Mesendoderm (in vitro differentiated cells): ENCODE results near the gene KCNA10.
"Not testable (repeated sequence)": the region's sequence is repeated elsewhere in the genome, so short reads cannot be mapped to it uniquely, and the experiment has no call there.

Experiments
- DNase-seq: peaks from one replicate; pipeline ENCODE4 v3.0.0; 2013
- H2AK5ac ChIP-seq: 2 replicates; pipeline ENCODE4 v1.6.1; 2013; ENCODE audit warnings: low read length, inconsistent platforms
- H2BK120ac ChIP-seq: 2 replicates; pipeline ENCODE4 v1.6.1; 2013; ENCODE audit warnings: low read depth, mild to moderate bottlenecking, low read length, moderate library complexity, mixed read lengths
- H2BK15ac ChIP-seq: replicated peaks from 2 replicates; pipeline ENCODE4 v1.6.1; 2013; ENCODE audit warnings: low read depth, mild to moderate bottlenecking, moderate library complexity
- H2BK5ac ChIP-seq: 2 replicates; pipeline ENCODE4 v1.6.1; 2013; ENCODE audit warnings: low read length, inconsistent platforms
- H3K18ac ChIP-seq: 2 replicates; pipeline ENCODE4 v1.6.1; 2013; ENCODE audit warnings: mild to moderate bottlenecking, low read length, mixed read lengths
- H3K23ac ChIP-seq: one replicate; pipeline ENCODE4 v1.6.1; 2013; ENCODE audit warnings: low read length
- H3K27ac ChIP-seq: 2 replicates; pipeline ENCODE4 v1.5.1; 2013; ENCODE audit warnings: low read depth, mild to moderate bottlenecking, inconsistent platforms, low read length, moderate library complexity
- H3K27me3 ChIP-seq: 2 replicates; pipeline ENCODE4 v1.6.1; 2013; ENCODE audit warnings: low read length, control low read depth, mild to moderate bottlenecking, inconsistent platforms; ENCODE audit not compliant: insufficient read depth, poor library complexity
- H3K36me3 ChIP-seq: 2 replicates; pipeline ENCODE4 v1.6.1; 2013; ENCODE audit warnings: low read length, inconsistent platforms; ENCODE audit not compliant: control insufficient read depth, insufficient read depth
- H3K4ac ChIP-seq: one replicate; pipeline ENCODE4 v1.6.1; 2013; ENCODE audit warnings: low read depth, mild to moderate bottlenecking, low read length, moderate library complexity
- H3K4me1 ChIP-seq: 2 replicates; pipeline ENCODE4 v1.6.1; 2013; ENCODE audit warnings: low read depth, low read length, inconsistent platforms; ENCODE audit not compliant: control insufficient read depth
- H3K4me2 ChIP-seq: 2 replicates; pipeline ENCODE4 v1.6.1; 2013; ENCODE audit warnings: low read length
- H3K4me3 ChIP-seq: 2 replicates; pipeline ENCODE4 v1.5.1; 2013; ENCODE audit warnings: mild to moderate bottlenecking, low read length
- H3K56ac ChIP-seq: one replicate; pipeline ENCODE4 v1.6.1; 2013; ENCODE audit warnings: low read length
- H3K79me1 ChIP-seq: 2 replicates; pipeline ENCODE4 v1.6.1; 2013; ENCODE audit warnings: low read length, inconsistent platforms
- H3K79me2 ChIP-seq: 2 replicates; pipeline ENCODE4 v1.6.1; 2013; ENCODE audit warnings: mild to moderate bottlenecking, low read length; ENCODE audit not compliant: control insufficient read depth, insufficient read depth
- H3K9ac ChIP-seq: 2 replicates; pipeline ENCODE4 v1.6.1; 2013; ENCODE audit warnings: low read length, inconsistent platforms
- H4K5ac ChIP-seq: one replicate; pipeline ENCODE4 v1.6.1; 2013; ENCODE audit warnings: low read length
- H4K8ac ChIP-seq: one replicate; pipeline ENCODE4 v1.6.1; 2013; ENCODE audit warnings: low read depth, mild to moderate bottlenecking, control low read depth, low read length, moderate library complexity
- WGBS: extraction: QIAGEN DNeasy Blood & Tissue Kit; methylation state at CpG from one replicate; pipeline ENCODE4 v1.1.7; 2013; ENCODE audit warnings: low lambda C conversion rate, missing lambda C conversion rate; ENCODE audit not compliant: insufficient coverage; ENCODE audit errors: extremely low coverage; 5-methylcytosine and 5-hydroxymethylcytosine counted together

KCNA10 gene

DNA sequence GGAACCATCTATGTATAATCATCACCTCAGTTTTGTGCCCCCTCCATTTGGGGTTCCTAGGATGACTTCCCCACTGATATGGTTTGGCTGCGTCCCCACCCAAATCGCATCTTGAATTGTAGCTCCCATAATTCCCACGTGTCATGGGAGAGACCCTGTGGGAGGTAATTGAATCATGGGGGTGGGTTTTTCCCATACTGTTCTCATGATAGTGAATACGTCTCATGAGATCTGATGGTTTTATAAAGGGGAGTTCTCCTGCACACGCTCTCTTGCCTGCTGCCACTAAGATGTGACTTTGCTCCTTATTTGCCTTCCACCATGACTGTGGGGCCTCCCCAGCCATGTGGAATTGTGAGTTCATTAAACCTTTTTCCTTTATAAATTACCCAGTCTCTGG is 8.1 kb downstream of the KCNA10 start:
- not testable (repeated sequence) for H3K4me2 ChIP-seq, H3K4me1 ChIP-seq, H3K9ac ChIP-seq, H4K5ac ChIP-seq, H2BK5ac ChIP-seq, H3K4me3 ChIP-seq, H2AK5ac ChIP-seq, DNase-seq, H3K27ac ChIP-seq, H3K79me2 ChIP-seq, H2BK120ac ChIP-seq, H3K36me3 ChIP-seq, H3K79me1 ChIP-seq, H3K27me3 ChIP-seq, H3K18ac ChIP-seq, H3K23ac ChIP-seq, H4K8ac ChIP-seq, H2BK15ac ChIP-seq, H3K56ac ChIP-seq, H3K4ac ChIP-seq
- no CpG with 5 or more reads among the region's 5 CpGs for WGBS

DNA sequence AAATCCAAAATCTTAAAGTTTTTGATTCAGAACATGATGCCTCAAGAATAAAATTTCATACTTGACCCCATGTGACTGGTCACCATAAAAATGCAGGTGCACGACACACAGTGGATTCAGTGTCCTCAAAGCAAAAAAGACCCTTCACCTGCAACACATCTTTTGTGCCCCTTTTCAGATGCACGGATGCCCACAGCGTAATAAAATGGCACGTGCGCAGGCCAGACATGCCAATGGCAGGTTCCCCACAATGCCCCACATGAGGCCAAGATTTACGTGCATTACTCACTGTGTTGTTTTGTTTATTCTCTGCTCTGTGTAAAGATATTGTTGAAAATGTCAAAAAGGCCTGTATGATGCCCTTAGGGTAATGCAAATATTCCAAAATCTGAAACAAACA is 9.3 kb downstream of the KCNA10 start:
- Histone ChIP-seq H3K79me2 (no peaks in the 10 kb centered on the region), H4K5ac (no peak overlapping the region), H2BK120ac (no peak overlapping the region), H3K4ac (no peak overlapping the region), H3K9ac (no peak overlapping the region), H3K36me3 (no peaks in the 10 kb centered on the region), H2BK5ac (no peak overlapping the region), H3K27me3 (no peaks in the 10 kb centered on the region), H3K18ac (no peak overlapping the region), H3K27ac (no peak overlapping the region), H2BK15ac (no peak overlapping the region), H3K4me3 (no peak overlapping the region), H3K23ac (no peak overlapping the region), H3K4me1 (peaks cover 9% of the 10 kb centered on the region), H3K56ac (no peak overlapping the region), H2AK5ac (no peak overlapping the region), H3K79me1 (no peaks in the 10 kb centered on the region), H3K4me2 (no peak overlapping the region), H4K8ac (no peak overlapping the region)
- DNase-seq: no peak
- WGBS: no CpG with 5 or more reads among the region's 6 CpGs

DNA sequence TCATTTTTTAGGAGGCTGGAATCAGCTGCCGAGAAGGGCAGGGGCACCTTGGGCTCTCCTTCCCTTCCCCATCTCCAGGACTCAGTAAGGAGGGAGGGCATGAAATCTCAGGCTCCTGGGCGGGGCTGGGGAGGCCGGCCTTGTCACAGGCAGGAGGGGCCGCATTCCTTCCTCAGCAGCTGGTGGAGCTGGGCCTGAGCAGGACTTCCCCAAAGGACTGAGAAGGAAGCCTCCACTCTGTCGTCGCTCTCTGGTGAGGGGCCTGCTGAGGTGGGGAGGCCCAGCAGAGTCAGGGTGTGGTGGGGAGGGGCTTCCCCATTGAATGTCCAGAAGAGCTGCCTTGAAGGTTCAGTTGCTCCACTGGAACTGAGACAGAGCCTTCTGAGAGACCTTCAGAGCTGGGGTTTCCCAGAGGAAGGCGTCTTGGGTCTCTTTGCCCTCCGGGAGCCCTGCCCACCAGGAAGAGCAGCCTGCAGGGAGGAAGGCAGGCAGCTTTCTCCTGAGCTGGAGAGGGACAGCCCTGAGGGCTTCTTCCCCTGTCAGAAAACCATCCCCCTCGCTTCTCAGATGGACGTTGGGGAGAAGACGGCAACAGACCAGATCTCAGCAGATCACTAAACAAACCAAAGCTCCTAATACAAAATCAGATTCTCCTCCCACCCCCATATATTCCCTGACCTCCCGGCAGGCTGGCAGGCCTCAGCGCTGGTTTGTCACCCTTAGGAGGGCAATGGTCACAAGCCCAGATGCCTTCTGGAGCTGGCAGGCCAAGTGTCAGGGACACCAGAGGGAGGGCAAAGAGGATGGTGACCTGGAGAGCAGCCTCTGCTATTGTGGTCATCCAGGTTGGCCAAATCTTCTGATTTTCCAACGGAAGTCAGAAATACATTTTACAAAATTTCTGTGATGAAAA is 10.7 kb downstream of the KCNA10 start:
- peak; percentile 87 for DNase-seq

DNA sequence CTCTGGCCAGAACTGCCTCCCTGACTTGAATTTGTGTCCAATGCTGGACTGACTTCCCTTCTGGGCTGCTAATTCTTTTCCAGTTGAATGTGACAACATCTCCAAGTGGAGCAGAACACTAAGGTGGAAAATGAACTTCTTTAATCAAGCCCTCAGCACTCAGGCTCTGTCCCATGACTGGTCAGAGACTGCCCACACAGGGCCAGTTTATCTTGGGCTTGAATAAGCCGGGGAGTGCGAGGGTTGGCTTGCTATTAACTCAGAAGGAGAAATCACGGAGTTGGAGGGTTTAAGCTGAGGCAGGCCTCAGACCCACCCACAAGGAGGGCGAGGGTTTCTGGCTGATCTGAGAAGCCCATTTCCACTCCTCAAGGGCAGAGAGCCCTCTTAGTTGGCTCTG is 12.4 kb downstream of the KCNA10 start:
- Histone ChIP-seq H3K79me1 (no peaks in the 10 kb centered on the region), H3K27ac (no peak overlapping the region), H3K56ac (no peak overlapping the region), H3K79me2 (no peaks in the 10 kb centered on the region), H3K27me3 (no peaks in the 10 kb centered on the region), H3K18ac (no peak overlapping the region), H3K4me2 (no peak overlapping the region), H4K8ac (no peak overlapping the region), H3K4me1 (peaks cover 9% of the 10 kb centered on the region), H4K5ac (no peak overlapping the region), H3K9ac (no peak overlapping the region), H3K36me3 (no peaks in the 10 kb centered on the region), H3K4me3 (no peak overlapping the region), H2BK120ac (no peak overlapping the region), H3K4ac (no peak overlapping the region), H2BK5ac (no peak overlapping the region), H2AK5ac (no peak overlapping the region), H3K23ac (no peak overlapping the region), H2BK15ac (no peak overlapping the region)
- no peak for DNase-seq
- no CpG with 5 or more reads among the region's 4 CpGs for WGBS

More for the DNA sequence above, 10.7 kb downstream of the KCNA10 start:
- Histone ChIP-seq H4K8ac (no peak overlapping the region), H3K27ac (no peak overlapping the region), H3K27me3 (no peaks in the 10 kb centered on the region), H3K79me1 (no peaks in the 10 kb centered on the region), H3K23ac (no peak overlapping the region), H3K18ac (peak overlapping the region; percentile 6), H3K4me2 (no peak overlapping the region), H3K4me3 (no peak overlapping the region), H4K5ac (no peak overlapping the region), H2BK15ac (no peak overlapping the region), H2AK5ac (no peak overlapping the region), H3K79me2 (no peaks in the 10 kb centered on the region), H3K56ac (peak overlapping the region; percentile 79), H2BK5ac (no peak overlapping the region), H3K4me1 (peaks cover 9% of the 10 kb centered on the region), H2BK120ac (no peak overlapping the region), H3K4ac (no peak overlapping the region), H3K9ac (peak overlapping the region; percentile 22), H3K36me3 (no peaks in the 10 kb centered on the region)
- no CpG with 5 or more reads among the region's 14 CpGs for WGBS

DNA sequence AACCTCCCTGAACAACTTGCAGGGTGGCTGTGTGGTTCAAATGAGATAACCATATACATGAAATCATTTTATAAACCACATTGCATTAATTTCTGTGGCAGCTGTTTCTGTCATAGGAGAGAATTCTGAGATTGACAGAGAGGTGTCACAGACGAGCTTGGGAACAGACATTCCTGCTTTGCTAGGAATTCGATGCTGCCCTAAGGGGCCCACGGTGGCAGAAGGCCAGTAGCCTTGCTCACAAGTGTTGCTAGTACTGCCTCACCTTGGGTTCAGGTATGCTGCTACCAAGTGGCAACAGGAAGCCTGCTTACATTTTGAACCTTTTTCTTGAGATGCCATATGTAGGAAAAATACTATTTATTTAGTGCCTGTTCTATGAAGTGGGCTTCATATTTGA is 13.4 kb downstream of the KCNA10 start:
- Histone ChIP-seq H3K23ac (no peak overlapping the region), H3K18ac (no peak overlapping the region), H3K79me1 (no peaks in the 10 kb centered on the region), H4K5ac (no peak overlapping the region), H2AK5ac (no peak overlapping the region), H3K9ac (no peak overlapping the region), H3K4me3 (no peak overlapping the region), H3K4me1 (peaks cover 9% of the 10 kb centered on the region), H3K4me2 (no peak overlapping the region), H3K27me3 (no peaks in the 10 kb centered on the region), H3K36me3 (no peaks in the 10 kb centered on the region), H4K8ac (no peak overlapping the region), H2BK5ac (no peak overlapping the region), H3K79me2 (no peaks in the 10 kb centered on the region), H2BK15ac (no peak overlapping the region), H2BK120ac (no peak overlapping the region), H3K27ac (no peak overlapping the region), H3K56ac (no peak overlapping the region), H3K4ac (no peak overlapping the region)
- DNase-seq: peak; percentile 54
- WGBS: no CpG with 5 or more reads among the region's 3 CpGs

DNA sequence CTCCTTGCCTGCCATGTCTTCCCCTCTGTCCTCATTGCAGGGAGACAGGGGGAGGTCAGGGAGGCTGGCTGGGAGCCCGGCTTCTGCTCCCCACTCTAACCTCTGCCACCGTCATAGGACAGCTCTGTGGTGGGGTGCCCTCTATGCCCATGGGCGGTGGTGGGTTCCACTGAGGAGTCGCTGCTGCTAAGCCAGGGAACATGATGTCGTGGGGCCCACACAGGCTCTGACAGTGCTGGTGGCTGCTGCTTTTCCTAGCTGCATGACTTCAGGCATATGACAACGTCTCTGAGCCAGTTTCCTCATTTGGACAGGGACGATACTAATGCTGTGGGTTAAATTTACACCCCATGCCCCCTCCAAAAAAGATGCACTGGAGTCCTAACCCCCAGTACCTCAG is 14.7 kb downstream of the KCNA10 start:
- Histone ChIP-seq H3K79me2 (no peaks in the 10 kb centered on the region), H3K56ac (no peak overlapping the region), H2BK15ac (no peak overlapping the region), H3K36me3 (no peaks in the 10 kb centered on the region), H3K79me1 (no peaks in the 10 kb centered on the region), H2AK5ac (no peak overlapping the region), H3K4me1 (peaks cover 9% of the 10 kb centered on the region), H3K18ac (no peak overlapping the region), H3K23ac (no peak overlapping the region), H3K27ac (no peak overlapping the region), H3K4ac (no peak overlapping the region), H4K5ac (no peak overlapping the region), H3K27me3 (no peaks in the 10 kb centered on the region), H3K4me2 (no peak overlapping the region), H3K9ac (no peak overlapping the region), H2BK120ac (no peak overlapping the region), H2BK5ac (no peak overlapping the region), H3K4me3 (no peak overlapping the region), H4K8ac (no peak overlapping the region)
- WGBS: no CpG with 5 or more reads among the region's 7 CpGs
- no peak for DNase-seq
